ENCODE data around the gene TIMM13. TPM values are rescaled to one million over a fixed set of nuclear protein-coding genes. Genes with fewer than 3 reads are reported as not detected.
"Not testable (repeated sequence)": the region's sequence is repeated elsewhere in the genome, so short reads cannot be mapped to it uniquely, and the experiment has no call there.

TIMM13 gene
- total and polyA plus RNA-seq, 4 donors = 27.8 to 41.9 (median 37.2) TPM

DNA sequence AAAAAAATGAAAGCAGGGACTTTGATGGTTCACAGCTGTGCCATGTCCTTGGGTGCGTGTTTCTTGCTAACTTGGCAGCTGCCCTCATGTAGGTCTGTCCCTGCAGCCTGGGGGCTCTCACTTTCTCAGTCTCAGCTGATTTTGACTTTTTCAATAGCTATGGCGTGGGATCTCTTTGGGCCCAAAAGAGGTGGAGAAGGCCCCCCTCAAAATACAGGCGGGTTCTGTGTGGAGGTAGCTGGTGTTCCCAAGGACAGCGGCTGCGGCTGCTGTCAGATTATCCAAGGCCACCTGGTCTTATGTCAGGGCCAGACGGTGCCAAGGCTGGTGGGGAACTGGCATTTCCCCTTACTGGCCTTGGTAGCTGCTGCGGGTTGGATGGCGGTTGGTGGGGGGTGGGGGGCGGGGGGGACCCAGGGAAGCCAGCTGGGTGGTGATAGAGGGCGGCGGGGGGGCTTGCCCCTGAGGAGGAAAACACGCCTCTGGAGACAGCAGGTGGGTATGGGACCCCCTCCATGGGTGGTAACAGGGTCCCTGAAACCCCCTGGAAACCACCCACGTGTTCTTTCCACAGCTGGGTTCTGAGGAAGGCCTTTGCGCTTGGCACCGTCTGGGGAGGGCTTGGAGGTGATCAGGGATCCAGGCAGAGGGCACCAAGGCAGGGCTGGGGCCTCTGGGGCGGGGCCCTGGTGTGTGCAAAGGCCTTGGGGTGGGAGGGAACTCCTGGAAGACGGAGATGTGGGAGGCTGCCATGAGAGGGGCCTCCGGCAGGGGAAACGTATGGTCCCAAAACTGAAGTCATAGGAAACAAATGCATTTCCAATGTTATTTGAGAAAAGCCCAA, 4.1 kb downstream of the TIMM13 start:
- Histone ChIP-seq H3K27me3 (ENCODE audit: control insufficient read depth in 1 of 2, insufficient read depth in 2 of 2, low read length in 1 of 2) (no peaks in the 10 kb centered on the region), H3K27ac (ENCODE audit: low read depth in 1 of 2, low read length in 2 of 2) (no peak overlapping the region), H3K36me3 (ENCODE audit: control insufficient read depth in 1 of 2, insufficient read depth in 2 of 2, low read length in 1 of 2) (no peaks in the 10 kb centered on the region), H3K4me3 (ENCODE audit: low read length in 2 of 2) (no peak overlapping the region), H3K4me1 (ENCODE audit: control insufficient read depth in 1 of 2, insufficient read depth in 2 of 2, low read length in 2 of 2) (no peaks in the 10 kb centered on the region), H3K9me3 (ENCODE audit: control insufficient read depth, low read length) (no peaks in the 10 kb centered on the region)
- 86 to 87% methylated on average over 18 to 19 of the region's 19 CpGs for whole genome bisulfite sequencing, 2 donors
- intact Hi-C loops (cut with DNase I) = no loop called here
- ATAC-seq (ENCODE audit: low FRiP score) (no peak), DNase-seq (no peak)

- 88 to 90% methylated on average over 23 of the region's 23 CpGs for WGBS, 2 donors
- Histone ChIP-seq H3K4me1 (ENCODE audit: control insufficient read depth in 1 of 2, insufficient read depth in 2 of 2, low read length in 2 of 2) (no peaks in the 10 kb centered on the region), H3K9me3 (ENCODE audit: control insufficient read depth, low read length) (no peaks in the 10 kb centered on the region), H3K27ac (ENCODE audit: low read depth in 1 of 2, low read length in 2 of 2) (no peak overlapping the region), H3K36me3 (ENCODE audit: control insufficient read depth in 1 of 2, insufficient read depth in 2 of 2, low read length in 1 of 2) (no peaks in the 10 kb centered on the region), H3K4me3 (ENCODE audit: low read length in 2 of 2) (no peak overlapping the region), H3K27me3 (ENCODE audit: control insufficient read depth in 1 of 2, insufficient read depth in 2 of 2, low read length in 1 of 2) (no peaks in the 10 kb centered on the region)
- no peak for DNase-seq
- ATAC-seq (ENCODE audit: low FRiP score) = no peak
- intact Hi-C loops (cut with DNase I) = no loop called here
Measured at GRCh38 chr19:2421581-2422306, 5.6 kb downstream of the TIMM13 start.

DNA sequence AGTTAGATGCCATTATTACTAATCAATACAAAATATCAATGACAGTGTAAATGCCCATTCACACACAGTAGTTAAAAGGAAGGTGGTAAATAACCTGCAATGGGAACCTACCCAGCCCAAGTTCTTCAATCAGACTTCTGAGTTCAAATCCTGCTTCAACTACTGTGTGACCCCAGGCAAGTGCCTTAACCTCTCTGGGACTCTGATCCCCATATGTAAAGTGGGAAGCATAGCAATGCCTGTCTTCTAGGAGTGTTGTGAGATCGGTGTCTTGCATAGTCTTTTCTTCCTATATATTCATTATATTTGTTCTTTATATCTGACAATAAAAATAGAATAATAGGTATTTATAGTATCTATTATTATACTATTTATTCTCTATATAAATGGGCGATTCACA, 6.9 kb downstream of the TIMM13 start:
- no peak overlapping the region for H3K27ac ChIP-seq (ENCODE audit: low read depth in 1 of 2, low read length in 2 of 2)
- H3K36me3 ChIP-seq (ENCODE audit: control insufficient read depth in 1 of 2, insufficient read depth in 2 of 2, low read length in 1 of 2) = no peaks in the 10 kb centered on the region
- no peaks in the 10 kb centered on the region for H3K27me3 ChIP-seq (ENCODE audit: control insufficient read depth in 1 of 2, insufficient read depth in 2 of 2, low read length in 1 of 2)
- 84 to 95% methylated on average over 2 of the region's 2 CpGs for WGBS, 2 donors
- no peak overlapping the region for H3K4me3 ChIP-seq (ENCODE audit: low read length in 2 of 2)
- H3K4me1 ChIP-seq (ENCODE audit: control insufficient read depth in 1 of 2, insufficient read depth in 2 of 2, low read length in 2 of 2) = no peaks in the 10 kb centered on the region
- DNase-seq = no peak
- no peaks in the 10 kb centered on the region for H3K9me3 ChIP-seq (ENCODE audit: control insufficient read depth, low read length)
- intact Hi-C loops (cut with DNase I) = no loop called here
- ATAC-seq (ENCODE audit: low FRiP score) = no peak

DNA sequence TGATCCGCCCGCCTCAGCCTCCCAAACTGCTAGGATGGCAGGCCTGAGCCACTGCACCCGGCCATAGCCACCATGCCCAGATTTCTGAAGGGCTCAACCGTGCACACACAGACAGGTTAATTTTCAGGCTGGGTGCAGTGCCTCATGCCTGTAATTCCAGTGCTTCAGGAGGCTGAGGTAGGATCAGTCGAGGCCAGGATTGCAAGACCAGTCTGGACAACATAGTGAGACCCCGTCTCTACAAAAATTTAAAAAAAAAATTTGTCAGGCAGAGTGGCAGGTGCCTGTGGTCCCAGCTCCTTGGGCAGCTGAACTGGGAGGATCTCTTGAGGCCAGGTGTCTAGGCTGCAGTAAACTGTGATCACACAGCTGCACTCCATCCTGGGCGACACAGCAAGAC, 7.6 kb downstream of the TIMM13 start:
- no peak for DNase-seq
- 93 to 94% methylated on average over 7 of the region's 7 CpGs for WGBS, 2 donors
- H3K4me3 ChIP-seq (ENCODE audit: low read length in 2 of 2) = no peak overlapping the region
- intact Hi-C loops (cut with DNase I) = no loop called here
- ATAC-seq (ENCODE audit: low FRiP score) = no peak
- H3K27me3 ChIP-seq (ENCODE audit: control insufficient read depth in 1 of 2, insufficient read depth in 2 of 2, low read length in 1 of 2) = no peaks in the 10 kb centered on the region
- no peaks in the 10 kb centered on the region for H3K36me3 ChIP-seq (ENCODE audit: control insufficient read depth in 1 of 2, insufficient read depth in 2 of 2, low read length in 1 of 2)
- H3K27ac ChIP-seq (ENCODE audit: low read depth in 1 of 2, low read length in 2 of 2) = no peak overlapping the region
- no peaks in the 10 kb centered on the region for H3K4me1 ChIP-seq (ENCODE audit: control insufficient read depth in 1 of 2, insufficient read depth in 2 of 2, low read length in 2 of 2)
- H3K9me3 ChIP-seq (ENCODE audit: control insufficient read depth, low read length) = no peaks in the 10 kb centered on the region

- no peak for ATAC-seq (ENCODE audit: low FRiP score)
- Histone ChIP-seq H3K4me1 (ENCODE audit: control insufficient read depth in 1 of 2, insufficient read depth in 2 of 2, low read length in 2 of 2) (no peaks in the 10 kb centered on the region), H3K4me3 (ENCODE audit: low read length in 2 of 2) (no peak overlapping the region), H3K27me3 (ENCODE audit: control insufficient read depth in 1 of 2, insufficient read depth in 2 of 2, low read length in 1 of 2) (no peaks in the 10 kb centered on the region), H3K27ac (ENCODE audit: low read depth in 1 of 2, low read length in 2 of 2) (no peak overlapping the region), H3K36me3 (ENCODE audit: control insufficient read depth in 1 of 2, insufficient read depth in 2 of 2, low read length in 1 of 2) (no peaks in the 10 kb centered on the region), H3K9me3 (ENCODE audit: control insufficient read depth, low read length) (no peaks in the 10 kb centered on the region)
- intact Hi-C loops (cut with DNase I) = no loop called here
- WGBS, 2 donors = 76 to 87% methylated on average over 13 of the region's 13 CpGs
- DNase-seq = no peak
Measured at GRCh38 chr19:2417881-2418406, 9.4 kb downstream of the TIMM13 start.

DNA sequence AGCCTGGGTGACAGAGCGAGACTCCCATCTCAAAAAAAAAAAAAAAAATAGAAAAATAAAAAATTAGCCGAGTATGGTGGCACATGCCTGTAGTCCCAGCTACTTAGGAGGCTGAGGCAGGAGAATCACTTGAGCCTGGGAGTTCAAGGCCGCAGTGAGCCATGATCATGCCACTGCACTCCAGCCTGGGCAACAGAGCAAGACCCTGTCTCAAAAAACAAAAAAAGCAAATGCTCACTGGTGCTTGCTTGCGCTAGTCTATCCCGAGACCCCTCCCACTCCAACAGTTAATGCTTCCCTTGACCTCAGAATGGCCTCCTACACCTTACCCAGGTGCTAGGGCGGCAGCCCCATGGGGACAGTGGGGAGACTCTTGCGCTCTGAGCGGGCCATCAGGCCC, 9.9 kb downstream of the TIMM13 start:
- intact Hi-C loops (cut with DNase I); ATAC-seq (ENCODE audit: low FRiP score); H3K4me1 ChIP-seq (ENCODE audit: control insufficient read depth in 1 of 2, insufficient read depth in 2 of 2, low read length in 2 of 2): not testable (repeated sequence)

GRCh38 chr19:2416321-2417097, 10.9 kb downstream of the TIMM13 start:
- DNase-seq (no peak), ATAC-seq (ENCODE audit: low FRiP score) (no peak)
- Histone ChIP-seq H3K27ac (ENCODE audit: low read depth in 1 of 2, low read length in 2 of 2) (no peak overlapping the region), H3K4me3 (ENCODE audit: low read length in 2 of 2) (no peak overlapping the region), H3K4me1 (ENCODE audit: control insufficient read depth in 1 of 2, insufficient read depth in 2 of 2, low read length in 2 of 2) (no peaks in the 10 kb centered on the region), H3K9me3 (ENCODE audit: control insufficient read depth, low read length) (no peaks in the 10 kb centered on the region), H3K36me3 (ENCODE audit: control insufficient read depth in 1 of 2, insufficient read depth in 2 of 2, low read length in 1 of 2) (no peaks in the 10 kb centered on the region), H3K27me3 (ENCODE audit: control insufficient read depth in 1 of 2, insufficient read depth in 2 of 2, low read length in 1 of 2) (no peaks in the 10 kb centered on the region)
- WGBS, 2 donors = 91 to 92% methylated on average over 18 to 19 of the region's 19 CpGs
- intact Hi-C loops (cut with DNase I) = no loop called here

More for the DNA sequence above, 9.9 kb downstream of the TIMM13 start:
- H3K27ac ChIP-seq (ENCODE audit: low read depth in 1 of 2, low read length in 2 of 2); H3K36me3 ChIP-seq (ENCODE audit: control insufficient read depth in 1 of 2, insufficient read depth in 2 of 2, low read length in 1 of 2); H3K9me3 ChIP-seq (ENCODE audit: control insufficient read depth, low read length); H3K27me3 ChIP-seq (ENCODE audit: control insufficient read depth in 1 of 2, insufficient read depth in 2 of 2, low read length in 1 of 2); DNase-seq; H3K4me3 ChIP-seq (ENCODE audit: low read length in 2 of 2): not testable (repeated sequence)
- 95 to 96% methylated on average over 8 of the region's 8 CpGs for WGBS, 2 donors

DNA sequence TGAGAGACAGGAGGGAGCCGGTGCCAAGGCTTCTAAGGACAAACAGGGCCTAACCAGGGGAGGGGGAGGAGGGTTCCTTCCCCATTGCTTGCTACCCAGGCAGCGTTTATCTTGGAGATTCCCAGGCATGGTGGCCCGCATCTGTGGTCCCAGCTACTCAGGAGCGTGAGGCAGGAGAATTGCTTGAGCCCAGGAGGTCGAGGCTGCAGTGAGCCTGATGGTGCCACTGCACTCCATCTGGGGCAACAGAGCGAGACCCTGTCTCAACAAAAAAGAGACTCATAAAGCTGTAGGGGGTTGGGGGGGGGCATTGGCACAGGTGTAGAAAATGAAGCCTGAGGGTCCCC, 11.4 kb downstream of the TIMM13 start:
- Histone ChIP-seq H3K27me3 (ENCODE audit: control insufficient read depth in 1 of 2, insufficient read depth in 2 of 2, low read length in 1 of 2) (no peaks in the 10 kb centered on the region), H3K4me1 (ENCODE audit: control insufficient read depth in 1 of 2, insufficient read depth in 2 of 2, low read length in 2 of 2) (no peaks in the 10 kb centered on the region), H3K27ac (ENCODE audit: low read depth in 1 of 2, low read length in 2 of 2) (no peak overlapping the region), H3K9me3 (ENCODE audit: control insufficient read depth, low read length) (no peaks in the 10 kb centered on the region), H3K36me3 (ENCODE audit: control insufficient read depth in 1 of 2, insufficient read depth in 2 of 2, low read length in 1 of 2) (no peaks in the 10 kb centered on the region), H3K4me3 (ENCODE audit: low read length in 2 of 2) (no peak overlapping the region)
- WGBS, 2 donors = 52 to 59% methylated on average over 6 of the region's 6 CpGs
- intact Hi-C loops (cut with DNase I) = no loop called here
- ATAC-seq (ENCODE audit: low FRiP score) = peak; percentile 22
- no peak for DNase-seq
